ENCODE data around the gene COA5. TPM values are rescaled to one million over a fixed set of nuclear protein-coding genes. Genes with fewer than 3 reads are reported as not detected.

COA5 gene
- total and polyA plus RNA-seq, 2 experiments from 2014 or later = 33.3 to 113 TPM

DNA sequence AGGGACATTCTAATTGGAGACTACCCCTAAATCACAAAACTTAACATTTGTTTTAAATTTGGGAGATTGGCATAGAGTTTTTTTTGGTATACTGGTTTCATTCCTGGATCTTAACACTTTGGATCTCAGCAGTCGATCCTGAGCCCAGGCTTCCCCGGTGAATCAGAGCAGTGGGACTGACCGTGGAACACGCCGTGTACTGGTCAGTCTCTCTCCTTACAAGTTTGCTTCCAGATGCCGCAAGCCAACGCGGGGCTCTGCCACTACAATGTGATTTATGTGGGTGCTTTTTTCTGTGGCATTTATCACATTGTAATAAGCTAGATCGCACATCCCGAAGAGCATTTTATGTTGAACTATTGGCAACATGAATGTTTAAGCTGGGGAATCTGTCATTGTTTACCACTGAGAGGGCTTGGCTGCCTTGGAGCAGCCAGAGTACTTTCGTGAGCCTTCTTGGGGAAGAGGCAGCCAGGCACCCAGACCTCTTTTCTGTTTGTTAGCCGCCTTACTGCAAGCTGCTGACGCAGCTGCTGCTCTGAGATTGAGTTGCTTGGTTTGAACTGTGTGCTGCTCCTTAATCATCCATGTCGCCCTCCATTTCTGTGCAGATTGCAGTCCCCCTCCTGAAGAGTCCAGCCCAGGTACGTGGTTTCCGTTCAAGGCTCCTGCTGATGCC lies 49.3 kb downstream of the COA5 start:
- H3K9me2 ChIP-seq (ENCODE audit: insufficient read depth) = no peaks in the 10 kb centered on the region
- TF ChIP-seq CTCF (conservative IDR thresholded peaks at IDR 0.05; ENCODE audit: low read depth in 2 of 2) (no peak), NANOG (IDR thresholded peaks at IDR 0.05; ENCODE audit: borderline replicate concordance) (no peak)
- Mint-ChIP-seq H3K27ac (no peak overlapping the region), H3K9me3 (no peaks in the 10 kb centered on the region), H3K36me3 (ENCODE audit: low read depth) (peaks cover 22% of the 10 kb centered on the region), H3K4me1 (no peaks in the 10 kb centered on the region), H3K4me3 (no peak overlapping the region), H3K27me3 (ENCODE audit: insufficient read depth, low read depth, poor library complexity) (peaks cover 9% of the 10 kb centered on the region)
- no peaks in the 10 kb centered on the region for H3K36me3 ChIP-seq (ENCODE audit: insufficient read depth)
- H3F3A ChIP-seq (replicated peaks; ENCODE audit: low read depth) = no peaks in the 10 kb centered on the region
- H3K4me2 ChIP-seq = no peak overlapping the region
- 0 out of 2 replicates have a peak, but pooled peaks cover 7% of the 10 kb centered on the region for H4K20me1 ChIP-seq (replicated peaks; ENCODE audit: insufficient read depth)
- DNase-seq (ENCODE audit: low spot score) = no peak
- H3K79me2 ChIP-seq (replicated peaks; ENCODE audit: insufficient read depth) = no peaks in the 10 kb centered on the region
- H3K4me1 ChIP-seq (ENCODE audit: insufficient read depth) = no peaks in the 10 kb centered on the region
- no peak overlapping the region for H2AFZ ChIP-seq
- no peak overlapping the region for H3K4me3 ChIP-seq
- no peak overlapping the region for H3K27ac ChIP-seq (ENCODE audit: low read depth)
- no peaks in the 10 kb centered on the region for H3K27me3 ChIP-seq (ENCODE audit: insufficient read depth)
- ATAC-seq = no peak

DNA sequence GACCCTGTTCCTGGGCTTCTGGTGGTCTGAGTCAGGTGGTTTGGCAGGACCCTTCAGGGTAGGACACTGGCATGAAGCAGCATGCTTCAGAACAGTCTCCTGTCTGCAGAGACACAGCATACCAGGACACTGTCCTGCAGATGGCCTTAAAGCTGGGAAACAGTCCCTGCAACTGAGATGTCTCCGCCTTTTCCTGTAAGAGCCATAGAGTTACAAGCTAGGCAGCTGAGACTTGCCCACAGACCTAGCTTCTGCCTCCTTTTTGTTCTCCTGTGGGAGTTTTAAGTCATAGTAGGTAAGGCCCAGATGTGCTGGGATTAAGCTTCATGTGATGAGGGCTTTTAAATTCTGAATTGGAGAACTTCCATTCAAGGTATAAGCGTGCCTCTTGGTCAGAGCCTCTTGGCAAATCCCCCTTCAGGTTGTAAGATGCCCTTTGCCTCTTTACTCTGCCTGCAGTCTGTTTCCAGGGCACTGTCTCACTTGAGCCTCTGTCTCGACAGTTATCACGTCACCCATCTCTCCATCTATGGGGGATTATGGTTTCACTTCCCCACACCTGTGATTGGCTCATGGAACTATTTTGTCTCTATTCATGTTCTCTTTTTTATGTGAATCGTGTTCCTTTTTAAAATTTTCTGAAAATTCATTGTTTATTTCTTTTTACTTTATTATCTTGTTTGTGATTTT lies 51.8 kb downstream of the COA5 start:
- ATAC-seq = no peak
- Mint-ChIP-seq H3K27me3 (ENCODE audit: insufficient read depth, low read depth, poor library complexity) (peaks cover 7% of the 10 kb centered on the region), H3K4me3 (no peak overlapping the region), H3K9me3 (no peaks in the 10 kb centered on the region), H3K27ac (no peak overlapping the region), H3K4me1 (no peaks in the 10 kb centered on the region), H3K36me3 (ENCODE audit: low read depth) (peaks cover 39% of the 10 kb centered on the region)
- Histone ChIP-seq H3K9me2 (ENCODE audit: insufficient read depth) (no peaks in the 10 kb centered on the region), H3K27me3 (ENCODE audit: insufficient read depth) (no peaks in the 10 kb centered on the region), H3K4me1 (ENCODE audit: insufficient read depth) (no peaks in the 10 kb centered on the region), H3K79me2 (replicated peaks; ENCODE audit: insufficient read depth) (no peaks in the 10 kb centered on the region), H2AFZ (no peak overlapping the region), H3K36me3 (ENCODE audit: insufficient read depth) (no peaks in the 10 kb centered on the region; the same call in 1 of the 2 replicates), H3K27ac (ENCODE audit: low read depth) (no peak overlapping the region), H4K20me1 (replicated peaks; ENCODE audit: insufficient read depth) (0 out of 2 replicates have a peak, but pooled peaks cover 7% of the 10 kb centered on the region), H3F3A (replicated peaks; ENCODE audit: low read depth) (no peaks in the 10 kb centered on the region), H3K4me3 (no peak overlapping the region), H3K4me2 (no peak overlapping the region)
- TF ChIP-seq REST (IDR thresholded peaks at IDR 0.05; ENCODE audit: unreplicated experiment) = no peak
- TF ChIP-seq STAT1 (IDR thresholded peaks at IDR 0.05; ENCODE audit: unreplicated experiment) = no peak
- no peak for TF ChIP-seq JUNB (IDR thresholded peaks at IDR 0.05; ENCODE audit: unreplicated experiment)
- no peak for TF ChIP-seq CTCF (conservative IDR thresholded peaks at IDR 0.05; ENCODE audit: low read depth in 2 of 2)
- DNase-seq (ENCODE audit: low spot score) = no peak
